KG1 (cell line): Measurements from ENCODE around the gene SFI1.

Experiments used
- DNase-seq: peaks from one replicate; lab custom pipeline; 2025; lab: John Stamatoyannopoulos, UW

SFI1 gene

GRCh38 chr22:31595271-31595670, 98.9 kb downstream of the SFI1 start:
- DNase-seq, result no peak

DNA sequence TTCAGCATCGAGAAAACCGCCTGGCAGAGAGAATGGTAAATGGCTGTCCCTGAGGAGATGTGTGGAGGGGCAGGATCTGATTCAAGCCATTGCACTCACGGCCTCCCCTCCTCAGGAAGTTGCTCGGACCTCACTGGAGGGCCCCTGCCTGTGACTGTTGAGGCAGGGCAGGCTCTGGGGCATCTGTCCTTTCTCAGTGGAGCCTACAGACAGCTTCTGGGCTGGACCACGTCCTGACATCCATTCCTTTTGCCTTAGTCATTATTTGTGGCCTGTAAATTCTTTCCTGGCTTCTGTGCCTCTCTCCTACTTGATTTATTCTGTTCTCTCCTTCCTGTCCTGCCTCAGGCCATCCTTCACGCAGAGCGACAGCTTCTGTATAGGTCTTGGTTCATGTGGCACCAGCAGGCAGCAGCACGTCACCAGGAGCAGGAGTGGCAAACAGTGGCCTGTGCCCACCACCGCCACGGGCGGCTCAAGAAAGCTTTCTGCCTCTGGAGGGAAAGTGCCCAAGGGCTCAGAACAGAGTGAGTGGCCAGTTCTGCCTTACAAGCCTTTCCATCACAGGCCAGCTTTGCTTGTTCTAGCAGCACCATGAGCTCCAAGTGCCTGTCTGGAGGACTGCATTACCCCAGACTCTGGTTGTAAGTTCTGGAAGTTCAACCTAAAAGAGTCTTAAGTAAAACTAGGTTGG, 106.1 kb downstream of the SFI1 start:
- DNase-seq, result no peak

DNA sequence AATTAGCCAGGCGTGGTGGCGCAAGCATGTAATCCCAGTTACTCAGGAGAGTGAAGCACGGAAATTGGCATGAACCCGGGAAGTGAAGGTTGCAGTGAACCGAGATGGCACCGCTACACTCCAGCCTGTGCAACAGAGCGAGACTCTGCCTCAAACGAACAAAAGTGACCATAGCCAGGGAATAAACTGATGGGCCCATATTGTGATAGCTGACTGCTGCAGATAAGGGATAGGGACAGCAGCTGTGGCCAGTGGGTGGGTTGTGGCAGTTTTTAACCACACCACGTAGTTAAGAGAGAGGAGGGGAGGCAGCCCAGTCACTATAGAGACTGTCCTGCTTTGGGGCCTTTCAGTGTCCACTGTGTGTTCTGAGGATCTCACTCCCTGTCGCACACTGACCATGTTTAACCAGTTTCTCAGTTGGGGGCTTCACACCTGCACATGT, 106.8 kb downstream of the SFI1 start:
- DNase-seq, result no peak

DNA sequence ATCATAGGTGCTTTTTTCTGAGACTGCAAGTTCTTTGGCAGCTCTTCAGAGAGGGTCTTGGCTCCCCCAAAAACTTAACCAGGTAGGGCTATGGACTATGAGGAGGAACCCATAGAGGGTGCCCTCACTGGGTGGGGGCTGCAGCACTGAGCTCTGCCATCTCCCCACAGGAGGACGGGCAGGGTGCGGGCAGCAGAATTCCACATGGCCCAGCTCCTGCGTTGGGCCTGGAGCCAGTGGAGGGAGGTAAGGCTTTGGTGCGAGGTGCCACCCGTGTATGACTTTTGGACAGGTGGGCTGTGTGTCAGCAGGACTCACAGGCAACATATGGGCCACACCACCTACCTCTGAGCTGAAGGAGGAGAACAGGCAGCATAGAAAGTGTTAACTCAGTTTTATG, 107.2 kb downstream of the SFI1 start:
- DNase-seq, result no peak

- no peak for DNase-seq
Observed at GRCh38 chr22:31604137-31604705, 107.9 kb downstream of the SFI1 start.

GRCh38 chr22:31604746-31605705, 108.7 kb downstream of the SFI1 start:
- no peak for DNase-seq

GRCh38 chr22:31605851-31606585, 109.7 kb downstream of the SFI1 start:
- DNase-seq, result no peak

GRCh38 chr22:31607696-31608095, 111.4 kb downstream of the SFI1 start:
- no peak for DNase-seq

DNA sequence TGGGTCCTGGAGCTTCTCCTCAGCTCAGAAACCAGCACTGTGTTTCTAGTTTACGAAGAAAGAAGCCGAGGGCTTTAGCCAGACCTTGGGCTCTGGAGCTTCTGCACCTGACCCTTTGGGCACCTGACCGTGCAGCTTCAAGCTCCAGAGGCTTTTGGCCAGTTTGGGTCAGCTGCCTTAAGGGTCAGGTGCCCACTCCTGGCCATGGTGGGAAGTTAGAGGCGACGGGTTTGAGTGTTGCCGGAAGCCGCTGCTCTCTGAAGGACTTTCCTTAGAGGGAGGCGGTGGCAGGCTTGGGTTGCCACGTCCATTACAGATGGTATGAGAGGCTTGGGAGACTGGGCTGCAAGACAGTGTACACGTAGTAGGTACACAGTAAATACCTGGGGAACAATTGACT, 113.4 kb downstream of the SFI1 start:
- no peak for DNase-seq

GRCh38 chr22:31610611-31611010, 114.3 kb downstream of the SFI1 start:
- DNase-seq, result no peak

DNA sequence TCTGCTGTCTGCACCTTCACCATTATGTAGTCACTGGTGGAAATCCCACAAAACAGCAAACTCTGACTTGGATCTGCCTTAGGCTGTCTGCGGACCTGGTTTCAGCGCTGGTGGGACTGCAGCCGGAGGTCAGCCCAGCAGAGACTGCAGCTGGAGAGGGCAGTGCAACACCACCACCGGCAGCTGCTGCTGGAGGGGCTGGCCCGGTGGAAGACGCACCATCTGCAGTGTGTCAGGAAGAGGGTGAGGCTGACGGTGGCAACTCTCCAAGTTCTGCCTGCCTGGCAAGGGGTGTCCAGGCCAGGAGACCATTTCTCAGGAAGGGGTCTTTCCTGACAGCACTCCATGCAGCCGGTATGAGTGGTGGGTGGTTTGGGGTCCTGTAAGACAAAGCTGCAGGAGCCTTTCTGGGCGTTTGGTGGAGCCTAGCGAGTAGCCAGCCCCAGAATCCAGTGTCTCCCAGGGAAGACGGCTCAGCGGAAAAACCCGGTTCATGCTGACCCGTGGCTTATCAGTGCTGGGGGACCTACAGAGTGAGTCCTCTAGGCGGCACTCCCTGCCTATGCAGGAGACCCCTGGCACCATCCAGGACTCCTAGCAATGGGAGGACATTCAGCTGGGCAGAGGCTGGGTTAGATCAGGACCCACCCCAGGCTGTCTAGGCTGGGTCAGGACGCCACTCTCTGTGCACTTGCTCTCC, 114.9 kb downstream of the SFI1 start:
- DNase-seq, result no peak

DNA sequence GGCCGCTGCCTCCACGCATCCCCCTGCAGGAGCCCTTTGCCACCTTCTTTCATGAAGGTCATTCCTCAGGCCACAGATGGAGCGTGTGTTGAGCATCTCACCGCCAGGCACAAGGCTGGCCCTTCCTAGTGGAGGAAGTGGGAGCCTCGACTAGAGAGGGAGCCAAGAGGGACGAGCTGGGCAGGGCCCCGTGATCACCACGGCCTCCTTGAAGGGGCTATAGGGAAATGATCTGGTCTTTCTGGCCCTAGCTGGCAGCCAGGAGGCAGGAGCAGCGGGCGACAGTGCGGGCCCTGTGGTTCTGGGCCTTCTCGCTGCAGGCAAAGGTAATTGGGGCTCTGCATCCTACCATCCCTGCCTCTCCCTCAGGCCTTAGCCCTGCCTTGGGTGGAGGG, 116.6 kb downstream of the SFI1 start:
- no peak for DNase-seq

- DNase-seq, result no peak
Observed at GRCh38 chr22:31613286-31613903, 117.1 kb downstream of the SFI1 start.

GRCh38 chr22:31613904-31614296, 117.6 kb downstream of the SFI1 start:
- no peak for DNase-seq

GRCh38 chr22:31614781-31615490, 118.6 kb downstream of the SFI1 start:
- no peak for DNase-seq

- DNase-seq, result no peak
Observed at GRCh38 chr22:31615491-31615860, 119.1 kb downstream of the SFI1 start.

DNA sequence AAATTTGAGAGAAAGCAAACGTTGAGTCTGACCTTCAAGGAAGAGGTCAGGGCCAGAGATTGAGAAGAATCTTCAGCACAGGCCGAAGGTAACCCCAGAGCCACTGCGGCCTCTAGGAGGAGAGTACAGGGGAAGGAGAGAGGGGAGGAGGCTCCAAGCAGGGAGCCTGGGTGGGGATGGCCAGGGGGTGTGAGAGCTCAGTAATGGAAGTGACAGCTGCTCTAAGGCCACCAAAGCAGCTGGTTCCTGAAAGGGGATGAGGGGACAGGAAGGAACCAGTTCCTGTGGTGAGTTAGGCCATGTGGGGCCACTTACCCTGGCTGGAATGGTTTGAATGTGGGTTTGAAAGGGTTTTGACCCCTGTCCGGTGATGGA, 119.6 kb downstream of the SFI1 start:
- no peak for DNase-seq

DNA sequence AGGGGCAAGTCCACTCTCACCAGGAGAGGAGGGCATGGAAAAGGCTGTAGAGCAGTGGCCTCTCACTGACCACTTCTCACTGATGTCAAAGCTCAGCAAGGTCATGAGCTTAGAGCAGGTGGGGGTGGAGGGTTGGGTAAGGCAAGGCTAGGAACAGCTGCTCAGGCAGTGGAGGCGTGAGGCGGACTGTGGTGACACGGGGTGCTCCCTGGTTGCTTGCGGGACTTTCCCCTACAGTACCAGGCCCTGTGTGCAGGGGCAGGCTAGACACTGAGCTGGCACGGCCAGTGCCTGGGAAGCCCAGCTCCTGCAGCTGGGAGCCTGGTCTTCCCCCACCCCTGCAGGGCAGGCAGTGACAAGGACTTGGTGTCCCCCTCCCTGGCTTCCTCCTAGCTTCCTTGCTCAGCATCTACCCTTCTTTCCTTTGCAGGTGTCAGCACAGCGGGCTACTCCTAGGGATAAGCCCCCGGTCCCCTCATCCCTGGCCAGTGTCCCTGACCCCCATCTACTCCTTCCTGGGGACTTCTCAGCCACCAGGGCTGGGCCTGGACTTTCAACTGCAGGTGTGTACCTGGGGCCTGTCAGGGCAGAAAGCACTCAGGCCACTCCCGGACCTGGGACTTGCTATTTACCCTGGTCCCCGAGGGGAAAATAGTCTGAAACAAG, 120.1 kb downstream of the SFI1 start:
- no peak for DNase-seq

DNA sequence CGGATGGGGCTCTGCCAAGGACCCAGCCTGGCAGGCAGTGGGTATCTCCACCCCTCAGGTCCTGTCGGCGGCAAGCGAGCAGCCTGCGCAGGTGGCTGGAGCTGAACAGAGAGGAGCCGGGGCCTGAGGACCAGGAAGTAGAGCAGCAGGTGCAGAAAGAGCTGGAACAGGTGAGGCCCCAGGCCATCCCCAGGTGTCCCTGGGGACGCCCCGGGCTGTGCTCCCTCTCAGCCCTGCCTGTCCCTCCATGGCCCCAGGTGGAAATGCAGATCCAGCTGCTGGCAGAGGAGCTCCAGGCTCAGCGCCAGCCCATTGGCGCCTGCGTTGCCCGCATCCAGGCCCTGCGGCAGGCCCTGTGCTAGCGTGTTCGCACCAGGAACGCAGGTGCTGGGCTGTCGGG, 121.7 kb downstream of the SFI1 start:
- DNase-seq, result no peak
